Effector memory CD8-positive, alpha-beta T cell (primary cell): ENCODE data around the gene PPM1N.
A peak's percentile ranks its signal among the peaks of the same experiment; 100 is the strongest.

ENCODE experiments used
- ATAC-seq: fragments of 150-1000 bp; cut with Tn5 transposase; replicated peaks from 2 replicates; pipeline ENCODE4 v1.10.0; 2021; ENCODE audit warnings: mild to moderate bottlenecking, moderate library complexity
- DNase-seq, 3 experiments: peaks; one replicate each; pipeline ENCODE4 v3.0.0; 2021
- H3K27ac Mint-ChIP-seq, 2 donors: one replicate each; pipeline ENCODE4 v1.8.0; 2022; ENCODE audit warnings: mild to moderate bottlenecking in 2 of 2, mixed read lengths in 2 of 2, moderate library complexity in 2 of 2
- H3K27me3 Mint-ChIP-seq, 2 donors: one replicate each; pipeline ENCODE4 v1.8.0; 2022; ENCODE audit warnings: mixed read lengths in 2 of 2
- H3K36me3 Mint-ChIP-seq: one replicate; pipeline ENCODE4 v1.8.0; 2022; ENCODE audit warnings: mild to moderate bottlenecking, moderate library complexity, mixed read lengths; ENCODE audit not compliant: insufficient read depth
- H3K4me1 Mint-ChIP-seq, 2 donors: one replicate each; pipeline ENCODE4 v1.8.0; 2022; ENCODE audit warnings: low read depth in 2 of 2, mixed read lengths in 2 of 2
- H3K4me3 Mint-ChIP-seq, 2 donors: one replicate each; pipeline ENCODE4 v1.8.0; 2022; ENCODE audit warnings: mild to moderate bottlenecking in 2 of 2, mixed read lengths in 2 of 2, moderate library complexity in 2 of 2
- H3K9me3 Mint-ChIP-seq, 2 donors: one replicate each; pipeline ENCODE4 v1.8.0; 2022; ENCODE audit warnings: mixed read lengths in 2 of 2

The PPM1N gene

DNA sequence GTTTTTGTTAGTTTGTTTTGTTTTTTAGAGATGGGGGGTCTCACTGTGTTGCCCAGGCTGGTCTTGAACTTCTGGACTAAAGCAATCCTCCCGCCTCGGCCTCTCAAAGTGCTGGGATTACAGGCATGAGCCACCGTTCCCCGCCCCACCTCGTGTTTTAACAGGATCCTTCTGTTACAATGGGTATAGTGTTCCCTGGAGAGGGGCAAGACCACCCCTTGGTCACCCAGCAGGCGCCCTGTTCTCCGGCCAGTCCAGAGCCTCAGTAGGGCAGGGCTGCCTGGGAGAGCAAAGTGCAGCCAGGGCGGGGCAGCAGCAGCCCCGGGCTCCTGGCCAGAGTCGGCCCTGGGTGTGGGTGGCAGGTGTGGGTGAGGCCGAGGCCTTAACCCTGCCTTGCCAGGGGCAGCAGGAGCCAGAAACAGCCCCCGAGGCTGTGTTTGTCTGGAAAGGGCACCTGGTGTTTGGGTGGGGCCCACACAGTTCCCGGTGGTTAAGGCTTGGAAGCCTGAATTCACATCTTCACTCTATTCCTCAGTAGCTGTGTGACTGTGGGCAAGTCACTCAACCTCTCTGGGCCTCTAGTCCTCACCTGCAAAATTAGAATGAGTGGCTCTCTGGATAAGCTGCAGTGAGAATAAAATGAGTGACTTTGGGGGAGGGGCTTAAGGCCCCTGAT lies 16.3 kb downstream of the PPM1N start:
- no peaks in the 10 kb centered on the region for H3K9me3 Mint-ChIP-seq
- peak overlapping the region; percentile 89 for H3K27ac Mint-ChIP-seq
- DNase-seq (no peak), ATAC-seq (no peak)
- peaks cover 45% of the 10 kb centered on the region for H3K36me3 Mint-ChIP-seq
- no peaks in the 10 kb centered on the region for H3K27me3 Mint-ChIP-seq
- peak overlapping the region; percentile 60 to 71 for H3K4me3 Mint-ChIP-seq
- peaks cover 53 to 57% of the 10 kb centered on the region in 2 donors for H3K4me1 Mint-ChIP-seq

DNA sequence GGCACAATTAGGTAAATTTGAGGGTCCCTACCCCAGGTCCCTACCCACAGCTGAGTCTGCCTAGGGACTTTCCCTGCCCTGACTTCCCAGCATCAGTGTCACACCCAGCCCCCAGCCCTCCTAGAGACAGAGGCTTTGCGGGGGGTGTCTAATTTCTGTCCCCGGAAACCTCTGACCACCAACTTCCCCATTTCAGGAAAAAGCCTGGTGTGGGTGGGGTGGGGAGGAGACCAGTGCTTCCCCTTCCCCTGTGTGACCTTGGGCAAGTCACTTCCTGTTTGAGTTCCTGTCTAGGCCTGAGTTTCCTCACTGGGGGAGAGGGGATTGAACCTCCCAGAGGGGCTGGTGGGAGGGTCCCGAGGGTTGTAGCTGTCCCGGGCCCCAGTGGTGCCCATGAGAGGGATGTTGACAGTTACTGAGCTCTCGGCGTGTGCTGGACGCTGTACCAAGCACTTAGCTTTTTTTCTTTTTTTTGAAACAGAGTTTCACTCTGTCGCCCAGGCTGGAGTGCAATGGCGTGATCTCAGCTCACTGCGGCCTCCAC lies 16.9 kb downstream of the PPM1N start:
- peak overlapping the region; percentile 60 to 71 for H3K4me3 Mint-ChIP-seq
- H3K36me3 Mint-ChIP-seq: peaks cover 46% of the 10 kb centered on the region
- peak overlapping the region; percentile 89 for H3K27ac Mint-ChIP-seq
- H3K27me3 Mint-ChIP-seq: no peaks in the 10 kb centered on the region
- DNase-seq (no peak), ATAC-seq (peak; percentile 71)
- peaks cover 49 to 51% of the 10 kb centered on the region in 2 donors for H3K4me1 Mint-ChIP-seq
- H3K9me3 Mint-ChIP-seq: no peaks in the 10 kb centered on the region

DNA sequence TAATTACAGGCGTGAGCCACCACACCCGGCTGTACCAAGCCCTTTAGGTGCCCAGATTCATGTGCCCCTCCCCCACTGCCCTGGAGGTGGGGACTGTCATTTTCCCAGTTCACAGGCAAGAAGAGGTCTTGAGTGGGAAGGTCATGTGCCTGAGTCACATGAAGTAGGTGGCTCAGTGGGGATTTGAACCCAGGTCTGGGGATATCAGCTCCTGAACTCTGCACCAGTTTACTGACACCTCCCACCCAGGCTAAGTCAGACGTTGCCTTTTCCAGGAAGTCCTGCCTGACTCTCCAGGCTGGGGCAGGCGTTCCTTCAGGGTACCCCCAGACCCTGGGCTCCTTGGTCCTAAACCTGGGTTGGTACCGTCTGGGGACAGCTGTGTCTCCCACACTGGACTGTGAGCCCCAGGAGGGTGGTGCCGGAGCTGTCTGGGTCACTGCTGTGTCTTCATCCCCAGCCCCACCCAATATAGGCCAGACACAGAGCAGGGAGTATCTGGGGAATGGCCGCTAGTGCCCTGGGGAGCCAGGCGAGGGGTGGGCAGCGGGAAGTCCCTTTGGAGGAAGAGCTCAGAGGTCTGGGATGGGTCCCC lies 17.7 kb downstream of the PPM1N start:
- Mint-ChIP-seq H3K4me1 (peaks cover 43 to 44% of the 10 kb centered on the region in 2 donors), H3K9me3 (no peaks in the 10 kb centered on the region), H3K4me3 (peak overlapping the region in 1 of 2 donors; percentile 60), H3K27ac (peak overlapping the region; percentile 89), H3K27me3 (no peaks in the 10 kb centered on the region), H3K36me3 (peaks cover 49% of the 10 kb centered on the region)
- DNase-seq: no peak
- no peak for ATAC-seq

DNA sequence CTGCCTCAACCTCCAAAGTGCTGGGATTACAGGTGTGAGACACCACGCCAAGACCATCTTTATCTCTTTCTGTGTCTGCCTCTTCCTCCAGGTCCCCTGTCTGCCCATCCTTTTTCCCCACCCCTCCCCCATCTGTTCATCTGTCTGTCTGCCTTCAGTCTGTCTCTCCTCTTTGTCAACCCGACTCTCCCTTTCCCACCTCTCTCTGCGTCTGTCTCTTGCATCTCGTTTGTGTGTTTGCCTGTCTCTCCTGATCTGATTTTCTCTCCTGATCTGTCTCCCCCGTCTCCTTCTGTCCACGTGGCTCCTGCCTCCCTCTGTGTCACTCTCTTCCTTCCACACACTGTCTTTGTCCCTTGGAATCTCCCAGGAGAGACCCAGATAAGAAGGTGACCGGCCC lies 19.0 kb downstream of the PPM1N start:
- H3K36me3 Mint-ChIP-seq: peaks cover 58% of the 10 kb centered on the region
- no peak for DNase-seq
- no peak for ATAC-seq
- H3K4me1 Mint-ChIP-seq: peaks cover 33 to 37% of the 10 kb centered on the region in 2 donors
- H3K27ac Mint-ChIP-seq: peak overlapping the region in 1 of 2 donors; percentile 24
- H3K9me3 Mint-ChIP-seq: no peaks in the 10 kb centered on the region
- no peaks in the 10 kb centered on the region for H3K27me3 Mint-ChIP-seq
- no peak overlapping the region for H3K4me3 Mint-ChIP-seq

DNA sequence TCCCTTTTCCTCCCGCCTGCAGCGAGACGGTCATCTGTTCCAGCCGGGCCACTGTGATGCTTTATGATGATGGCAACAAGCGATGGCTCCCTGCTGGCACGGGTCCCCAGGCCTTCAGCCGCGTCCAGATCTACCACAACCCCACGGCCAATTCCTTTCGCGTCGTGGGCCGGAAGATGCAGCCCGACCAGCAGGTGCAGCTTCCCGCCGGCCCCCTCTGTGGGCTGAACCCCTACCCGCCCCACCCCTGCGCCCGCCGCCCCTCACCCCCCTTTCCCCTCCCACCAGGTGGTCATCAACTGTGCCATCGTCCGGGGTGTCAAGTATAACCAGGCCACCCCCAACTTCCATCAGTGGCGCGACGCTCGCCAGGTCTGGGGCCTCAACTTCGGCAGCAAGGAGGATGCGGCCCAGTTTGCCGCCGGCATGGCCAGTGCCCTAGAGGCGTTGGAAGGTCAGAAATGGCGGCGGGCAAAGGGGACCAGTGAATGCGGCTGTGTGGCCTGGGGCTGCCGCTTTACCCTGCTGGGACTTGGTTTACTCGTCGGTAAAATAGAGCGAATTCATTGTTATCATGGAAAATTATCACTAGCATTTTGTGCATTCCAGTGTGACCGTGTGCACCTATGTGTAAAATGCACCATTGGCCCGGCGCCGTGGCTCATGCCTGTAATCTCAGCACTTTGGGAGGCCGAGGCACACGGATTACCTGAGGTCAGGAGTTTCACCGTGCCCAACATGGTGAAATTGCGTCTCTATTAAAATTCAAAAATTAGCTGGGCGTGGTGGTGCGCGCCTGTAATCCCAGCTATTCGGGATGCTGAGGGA lies 19.6 kb downstream of the PPM1N start:
- H3K27ac Mint-ChIP-seq: peak overlapping the region in 1 of 2 donors; percentile 24
- H3K4me1 Mint-ChIP-seq: peaks cover 31 to 35% of the 10 kb centered on the region in 2 donors
- H3K4me3 Mint-ChIP-seq: no peak overlapping the region
- no peaks in the 10 kb centered on the region for H3K27me3 Mint-ChIP-seq
- no peaks in the 10 kb centered on the region for H3K9me3 Mint-ChIP-seq
- peaks cover 62% of the 10 kb centered on the region for H3K36me3 Mint-ChIP-seq
- ATAC-seq (no peak), DNase-seq (no peak)

DNA sequence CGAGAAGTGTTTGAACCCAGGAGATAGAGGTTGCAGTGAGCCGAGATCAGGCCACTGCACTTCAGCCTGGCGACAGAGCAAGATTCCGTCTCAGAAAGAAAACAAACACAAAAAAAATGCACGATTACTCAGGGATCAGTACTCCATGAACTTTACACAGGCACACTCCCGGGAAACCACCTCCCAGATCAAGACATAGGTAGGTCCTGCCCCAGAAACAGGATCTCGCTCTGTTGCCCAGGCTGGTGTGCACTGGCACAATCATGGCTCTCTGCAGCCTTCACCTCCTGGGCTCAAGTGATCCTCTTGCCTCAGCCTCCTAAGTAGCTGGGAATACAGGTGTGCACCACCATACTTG lies 20.2 kb downstream of the PPM1N start:
- H3K4me3 Mint-ChIP-seq: no peak overlapping the region
- peaks cover 68% of the 10 kb centered on the region for H3K36me3 Mint-ChIP-seq
- no peaks in the 10 kb centered on the region for H3K9me3 Mint-ChIP-seq
- ATAC-seq: no peak
- no peaks in the 10 kb centered on the region for H3K27me3 Mint-ChIP-seq
- H3K4me1 Mint-ChIP-seq: peaks cover 26 to 33% of the 10 kb centered on the region in 2 donors
- no peak for DNase-seq
- no peak overlapping the region for H3K27ac Mint-ChIP-seq

DNA sequence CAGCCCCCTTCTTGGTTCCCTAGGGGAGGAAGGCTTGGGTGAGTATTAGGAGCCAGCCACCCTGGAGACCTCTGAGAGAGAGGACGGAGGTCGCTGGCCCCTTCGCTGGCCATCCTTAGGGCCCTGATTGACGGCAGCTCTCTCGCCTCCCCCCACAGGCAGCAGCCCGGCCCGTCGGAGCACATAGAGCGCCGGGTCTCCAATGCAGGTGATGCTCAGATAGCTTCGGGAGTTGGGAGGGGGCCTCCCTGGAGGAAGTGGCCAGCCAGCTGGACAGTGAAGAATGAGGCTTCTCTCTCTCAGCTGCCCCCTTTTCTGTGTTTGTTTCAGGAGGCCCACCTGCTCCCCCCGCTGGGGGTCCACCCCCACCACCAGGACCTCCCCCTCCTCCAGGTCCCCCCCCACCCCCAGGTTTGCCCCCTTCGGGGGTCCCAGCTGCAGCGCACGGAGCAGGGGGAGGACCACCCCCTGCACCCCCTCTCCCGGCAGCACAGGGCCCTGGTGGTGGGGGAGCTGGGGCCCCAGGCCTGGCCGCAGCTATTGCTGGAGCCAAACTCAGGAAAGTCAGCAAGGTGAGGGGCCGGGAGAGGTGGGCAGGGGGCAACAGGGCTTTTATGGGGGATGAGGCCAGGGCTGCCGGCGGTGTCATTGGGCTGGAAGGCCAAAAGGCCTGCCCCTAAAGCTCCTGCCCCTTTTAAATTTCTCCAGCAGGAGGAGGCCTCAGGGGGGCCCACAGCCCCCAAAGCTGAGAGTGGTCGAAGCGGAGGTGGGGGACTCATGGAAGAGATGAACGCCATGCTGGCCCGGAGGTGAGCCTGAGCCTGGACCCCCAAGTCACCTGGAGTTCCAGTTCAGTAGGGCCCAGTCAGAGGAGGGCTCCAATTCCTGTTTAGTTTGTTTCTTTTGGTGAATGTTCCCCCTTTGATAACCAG lies 24.0 kb downstream of the PPM1N start:
- H3K27me3 Mint-ChIP-seq: no peaks in the 10 kb centered on the region
- H3K27ac Mint-ChIP-seq: no peak overlapping the region
- H3K36me3 Mint-ChIP-seq: peaks cover 90% of the 10 kb centered on the region

DNA sequence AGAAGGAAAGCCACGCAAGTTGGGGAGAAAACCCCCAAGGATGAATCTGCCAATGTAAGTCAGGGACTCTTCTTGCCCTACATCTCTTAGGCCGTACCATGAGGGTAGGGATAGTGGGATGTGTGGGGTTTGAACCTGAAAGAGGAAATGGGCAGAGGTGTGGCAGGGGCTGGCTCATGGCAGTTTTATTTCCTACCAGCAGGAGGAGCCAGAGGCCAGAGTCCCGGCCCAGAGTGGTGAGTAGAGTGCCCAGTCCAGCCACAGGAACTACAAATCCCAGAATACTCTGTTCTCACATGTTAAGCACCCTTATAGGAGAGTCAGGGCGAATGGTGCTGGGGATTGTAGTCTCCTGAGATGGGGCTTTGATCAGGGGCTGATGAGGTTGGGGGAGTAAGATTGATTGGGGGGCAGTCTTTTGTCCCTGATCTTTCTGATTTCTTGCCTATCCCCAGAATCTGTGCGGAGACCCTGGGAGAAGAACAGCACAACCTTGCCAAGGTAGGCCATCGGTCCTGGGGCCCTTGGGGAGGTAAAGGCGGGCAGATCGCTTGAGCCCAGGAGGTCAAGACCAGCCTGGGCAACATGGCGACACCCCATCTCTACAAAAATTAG lies 25.5 kb downstream of the PPM1N start:
- DNase-seq (peak; percentile 70 to 75 (median 73)), ATAC-seq (peak; percentile 98)
- H3K4me1 Mint-ChIP-seq: peaks cover 10 to 14% of the 10 kb centered on the region in 2 donors
- peaks cover 93% of the 10 kb centered on the region for H3K36me3 Mint-ChIP-seq
- H3K4me3 Mint-ChIP-seq: no peak overlapping the region
- peak overlapping the region; percentile 38 to 79 for H3K27ac Mint-ChIP-seq
- no peaks in the 10 kb centered on the region for H3K9me3 Mint-ChIP-seq
- H3K27me3 Mint-ChIP-seq: no peaks in the 10 kb centered on the region

More for the DNA sequence above, 24.0 kb downstream of the PPM1N start:
- DNase-seq: no peak
- ATAC-seq: no peak
- Mint-ChIP-seq H3K4me1 (peaks cover 8 to 9% of the 10 kb centered on the region in 2 donors), H3K4me3 (no peak overlapping the region), H3K9me3 (no peaks in the 10 kb centered on the region)

DNA sequence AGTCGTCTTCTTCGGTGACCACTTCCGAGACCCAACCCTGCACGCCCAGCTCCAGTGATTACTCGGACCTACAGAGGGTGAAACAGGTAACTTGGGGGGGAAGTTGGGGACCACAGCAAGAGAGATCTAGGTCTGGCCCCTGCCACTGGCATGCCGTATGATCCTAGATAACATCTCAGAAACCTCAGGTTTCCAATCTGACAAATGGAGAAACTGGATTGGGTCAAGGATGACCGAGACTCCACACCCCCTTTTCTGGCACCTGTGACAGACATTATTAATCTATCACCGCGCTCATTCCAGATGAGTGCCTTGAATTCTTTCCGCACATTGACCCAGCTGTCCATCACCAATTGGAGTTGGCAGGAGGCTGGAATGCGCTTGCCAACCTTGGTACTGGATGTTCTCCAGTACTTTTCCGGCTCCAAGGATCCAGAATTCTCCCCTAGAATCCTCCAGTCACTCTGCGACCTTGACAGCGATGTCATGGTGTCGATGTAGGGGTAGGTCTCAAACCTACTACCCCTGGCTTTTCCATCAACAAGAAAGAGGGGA lies 26.4 kb downstream of the PPM1N start:
- ATAC-seq (no peak), DNase-seq (no peak)
- peak overlapping the region in 1 of 2 donors; percentile 79 for H3K27ac Mint-ChIP-seq
- no peaks in the 10 kb centered on the region for H3K9me3 Mint-ChIP-seq
- H3K4me1 Mint-ChIP-seq: peaks cover 14% of the 10 kb centered on the region in 2 donors
- H3K27me3 Mint-ChIP-seq: no peaks in the 10 kb centered on the region
- H3K36me3 Mint-ChIP-seq: peaks cover 90% of the 10 kb centered on the region
- H3K4me3 Mint-ChIP-seq: no peak overlapping the region

DNA sequence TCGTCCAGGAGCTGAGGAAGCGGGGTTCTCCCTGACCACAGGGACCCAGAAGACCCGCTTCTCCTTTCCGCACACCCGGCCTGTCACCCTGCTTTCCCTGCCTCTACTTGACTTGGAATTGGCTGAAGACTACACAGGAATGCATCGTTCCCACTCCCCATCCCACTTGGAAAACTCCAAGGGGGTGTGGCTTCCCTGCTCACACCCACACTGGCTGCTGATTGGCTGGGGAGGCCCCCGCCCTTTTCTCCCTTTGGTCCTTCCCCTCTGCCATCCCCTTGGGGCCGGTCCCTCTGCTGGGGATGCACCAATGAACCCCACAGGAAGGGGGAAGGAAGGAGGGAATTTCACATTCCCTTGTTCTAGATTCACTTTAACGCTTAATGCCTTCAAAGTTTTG lies 27.9 kb downstream of the PPM1N start:
- H3K4me3 Mint-ChIP-seq: no peak overlapping the region
- H3K27me3 Mint-ChIP-seq: no peaks in the 10 kb centered on the region
- peaks cover 14% of the 10 kb centered on the region in 2 donors for H3K4me1 Mint-ChIP-seq
- H3K9me3 Mint-ChIP-seq: no peaks in the 10 kb centered on the region
- peaks cover 83% of the 10 kb centered on the region for H3K36me3 Mint-ChIP-seq
- no peak for DNase-seq
- no peak for ATAC-seq
- no peak overlapping the region for H3K27ac Mint-ChIP-seq

DNA sequence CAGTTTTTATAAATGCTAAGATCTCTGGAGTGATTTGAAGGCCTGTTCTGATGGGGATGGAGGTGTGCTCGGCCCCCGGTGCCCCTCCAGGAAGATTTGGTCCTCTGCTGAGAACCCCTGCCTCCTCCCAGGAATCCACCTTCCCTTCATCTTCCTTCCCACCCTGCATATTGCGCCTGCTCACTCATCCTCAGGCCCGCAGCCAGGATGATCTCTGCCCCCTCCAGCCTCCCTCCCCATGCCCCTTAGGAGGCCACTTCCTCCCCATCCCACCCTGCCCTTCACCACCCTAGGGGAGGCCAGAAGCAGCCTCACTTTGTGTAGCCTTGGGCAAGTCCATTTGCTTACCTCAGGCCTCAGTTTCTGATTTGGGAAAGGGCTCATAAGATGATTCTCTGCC lies 28.7 kb downstream of the PPM1N start:
- H3K36me3 Mint-ChIP-seq: peaks cover 79% of the 10 kb centered on the region
- no peak overlapping the region for H3K4me3 Mint-ChIP-seq
- H3K4me1 Mint-ChIP-seq: peaks cover 14% of the 10 kb centered on the region in 2 donors
- no peak for DNase-seq
- H3K9me3 Mint-ChIP-seq: peaks cover 0 to 4% of the 10 kb centered on the region in 2 donors
- no peak for ATAC-seq
- no peaks in the 10 kb centered on the region for H3K27me3 Mint-ChIP-seq
- H3K27ac Mint-ChIP-seq: peak overlapping the region; percentile 41 to 73

DNA sequence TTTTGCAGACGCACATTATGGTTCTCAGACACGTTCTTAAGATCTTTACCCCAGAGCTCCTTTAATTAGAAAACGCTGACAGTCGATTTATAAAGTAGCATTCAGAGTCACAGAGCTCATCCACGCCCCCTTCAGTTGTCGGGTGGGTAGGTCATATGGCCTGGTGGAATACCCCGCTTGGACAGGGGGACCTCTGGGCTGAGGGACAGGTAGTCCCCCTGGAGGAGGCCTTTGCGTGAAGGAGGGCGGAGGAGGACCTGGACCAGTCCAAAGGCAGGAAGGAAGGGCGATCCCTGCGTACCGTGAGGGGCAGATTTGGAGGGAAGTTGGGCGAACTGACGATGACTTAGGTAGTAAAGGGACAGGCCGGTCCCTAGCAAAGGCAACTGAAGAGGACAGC lies 29.5 kb downstream of the PPM1N start:
- ATAC-seq (no peak), DNase-seq (no peak)
- Mint-ChIP-seq H3K27ac (peak overlapping the region in 1 of 2 donors; percentile 83), H3K4me3 (peak overlapping the region in 1 of 2 donors; percentile 52), H3K27me3 (no peaks in the 10 kb centered on the region), H3K36me3 (peaks cover 74% of the 10 kb centered on the region), H3K9me3 (peaks cover 0 to 5% of the 10 kb centered on the region in 2 donors), H3K4me1 (peaks cover 14% of the 10 kb centered on the region in 2 donors)
